MCF 10A (cell line): Measurements from ENCODE around the gene RNF144B. TPM values are rescaled to one million over a fixed set of nuclear protein-coding genes. Genes with fewer than 3 reads are reported as not detected.

Experiments used
- BruUV-seq: library from RNA; stranded (reverse); fragments of 400-500 nt; replicated peaks from 2 replicates; lab custom pipeline; 2021; lab: Mats Ljungman, UMichigan
- CTCF ChIA-PET: fragments of 300-600 bp; sonication (Branson Sonifier 250); formaldehyde crosslinking; extraction: SDS; loops from one replicate; lab custom pipeline; 2021; ENCODE audit warnings: antibody characterized with exemption, inconsistent platforms; lab: Yijun Ruan, JAX
- POLR2A ChIA-PET: fragments of 300-600, 350-650 bp; sonication (Branson Sonifier 250); formaldehyde crosslinking; extraction: SDS; loops from one replicate; lab custom pipeline; 2020; ENCODE audit warnings: antibody characterized with exemption, inconsistent platforms; lab: Yijun Ruan, JAX
- DNase-seq: peaks from one replicate; pipeline ENCODE4 v3.0.0-alpha.2; 2018; ENCODE audit not compliant: unreplicated experiment
- H3K27ac Mint-ChIP-seq: one replicate; pipeline ENCODE4 v1.8.0; 2022; ENCODE audit warnings: mild to moderate bottlenecking, low read depth, mixed read lengths; ENCODE audit not compliant: unreplicated experiment
- H3K27me3 Mint-ChIP-seq: one replicate; pipeline ENCODE4 v1.8.0; 2022; ENCODE audit warnings: mixed read lengths; ENCODE audit not compliant: insufficient read depth, unreplicated experiment
- H3K36me3 Mint-ChIP-seq: one replicate; pipeline ENCODE4 v1.8.0; 2022; ENCODE audit warnings: mild to moderate bottlenecking, moderate library complexity, mixed read lengths; ENCODE audit not compliant: insufficient read depth, unreplicated experiment
- H3K4me1 Mint-ChIP-seq: one replicate; pipeline ENCODE4 v1.8.0; 2022; ENCODE audit warnings: mixed read lengths; ENCODE audit not compliant: insufficient read depth, unreplicated experiment
- H3K4me3 Mint-ChIP-seq: one replicate; pipeline ENCODE4 v1.8.0; 2022; ENCODE audit warnings: mild to moderate bottlenecking, moderate library complexity, mixed read lengths; ENCODE audit not compliant: unreplicated experiment
- H3K9me3 Mint-ChIP-seq: one replicate; pipeline ENCODE4 v1.8.0; 2022; ENCODE audit warnings: mixed read lengths; ENCODE audit not compliant: unreplicated experiment
- CTCF ChIP-seq: fragments of 200-600 bp; IDR thresholded peaks from one replicate; pipeline ENCODE4 v1.8.0; 2022; ENCODE audit warnings: antibody characterized with exemption, mild to moderate bottlenecking; ENCODE audit not compliant: unreplicated experiment
- intact Hi-C: fragments of 100-400 bp; cut with micrococcal nuclease; formaldehyde crosslinking; loops from 2 replicates; pipeline ENCODE4 v1.14.1; 2022
- total RNA-seq: library from RNA; stranded (reverse); gene quantifications from 2 replicates; pipeline ENCODE4 v1.2.3, GENCODE V29; 2022

Gene RNF144B
- total RNA-seq, 1 experiment from 2014 or later = 57.9 TPM

- H3K36me3 Mint-ChIP-seq = peaks cover 21% of the 10 kb centered on the region
- peaks cover 1% of the 10 kb centered on the region for H3K9me3 Mint-ChIP-seq
- TF ChIP-seq CTCF = no peak
- ChIA-PET POLR2A (interaction anchor here (0.6 to 1.0 kb wide), 2 partner anchors 8 to 73 kb away, joined by 3 read pairs; no protein-coding TSS in a partner anchor), CTCF (no interaction called here)
- H3K27me3 Mint-ChIP-seq = no peaks in the 10 kb centered on the region
- BruUV-seq = no TSS peak
- no peak overlapping the region for H3K27ac Mint-ChIP-seq
- DNase-seq = no peak
- intact Hi-C loops = no loop called here
- H3K4me3 Mint-ChIP-seq = no peak overlapping the region
- peaks cover 19% of the 10 kb centered on the region for H3K4me1 Mint-ChIP-seq
Observed at GRCh38 chr6:18414116-18414515, 27.0 kb downstream of the RNF144B start.

- BruUV-seq = no TSS peak
- ChIA-PET POLR2A (no interaction called here), CTCF (no interaction called here)
- DNase-seq = no peak
- H3K27me3 Mint-ChIP-seq = no peaks in the 10 kb centered on the region
- peaks cover 24% of the 10 kb centered on the region for H3K4me1 Mint-ChIP-seq
- TF ChIP-seq CTCF = no peak
- no peak overlapping the region for H3K4me3 Mint-ChIP-seq
- H3K27ac Mint-ChIP-seq = no peak overlapping the region
- intact Hi-C loops = no loop called here
- H3K9me3 Mint-ChIP-seq = peaks cover 7% of the 10 kb centered on the region
- peaks cover 17% of the 10 kb centered on the region for H3K36me3 Mint-ChIP-seq
Observed at GRCh38 chr6:18415207-18415606, 28.1 kb downstream of the RNF144B start.

GRCh38 chr6:18415671-18416340 lies 28.7 kb downstream of the RNF144B start:
- no peak overlapping the region for H3K4me3 Mint-ChIP-seq
- peaks cover 7% of the 10 kb centered on the region for H3K9me3 Mint-ChIP-seq
- no peak overlapping the region for H3K27ac Mint-ChIP-seq
- BruUV-seq = no TSS peak
- CTCF ChIA-PET = no interaction called here
- no peaks in the 10 kb centered on the region for H3K27me3 Mint-ChIP-seq
- intact Hi-C loops = no loop called here
- TF ChIP-seq CTCF = no peak
- no peak for DNase-seq
- peaks cover 22% of the 10 kb centered on the region for H3K4me1 Mint-ChIP-seq
- POLR2A ChIA-PET = interaction anchor here (1.0 kb wide), 1 partner anchor 11 kb away, joined by 3 read pairs; no protein-coding TSS in a partner anchor
- peaks cover 11% of the 10 kb centered on the region for H3K36me3 Mint-ChIP-seq

GRCh38 chr6:18416341-18416679 lies 29.2 kb downstream of the RNF144B start:
- BruUV-seq = no TSS peak
- no peak for DNase-seq
- H3K36me3 Mint-ChIP-seq = peaks cover 10% of the 10 kb centered on the region
- ChIA-PET CTCF (no interaction called here), POLR2A (interaction anchor here (0.8 to 1.0 kb wide), 2 partner anchors 11 to 28 kb away, joined by 3 read pairs; no protein-coding TSS in a partner anchor)
- H3K4me3 Mint-ChIP-seq = no peak overlapping the region
- no peaks in the 10 kb centered on the region for H3K27me3 Mint-ChIP-seq
- peaks cover 22% of the 10 kb centered on the region for H3K4me1 Mint-ChIP-seq
- intact Hi-C loops = no loop called here
- H3K27ac Mint-ChIP-seq = no peak overlapping the region
- H3K9me3 Mint-ChIP-seq = peaks cover 7% of the 10 kb centered on the region
- no peak for TF ChIP-seq CTCF
